NCI-H2081 (cell line): ENCODE measurements around the gene TGFB1.

ENCODE experiments used
- DNase-seq, 2 experiments: peaks; one replicate each; lab custom pipeline; 2025; lab: John Stamatoyannopoulos, UW

Gene TGFB1

DNA sequence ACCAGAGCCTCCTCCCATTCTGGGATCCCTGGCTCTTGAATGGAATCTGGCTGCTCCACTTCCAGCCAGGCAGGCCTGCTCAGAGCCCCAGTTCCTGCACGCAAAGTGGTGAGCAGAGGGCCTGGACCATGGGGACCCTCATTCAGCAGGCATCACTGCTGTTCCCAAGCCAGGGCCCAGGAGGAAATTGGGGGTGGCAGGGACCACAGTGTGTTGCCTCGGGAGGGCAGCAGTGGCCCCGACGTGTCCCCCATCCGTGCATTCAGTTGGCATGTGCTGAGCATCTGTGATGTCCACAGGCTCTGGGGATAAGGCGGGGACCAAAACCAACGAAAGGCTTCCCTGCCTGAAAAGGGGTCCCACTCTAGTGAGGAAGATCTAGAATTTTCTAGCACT lies 32.5 kb downstream of the TGFB1 start:
- DNase-seq = no peak

DNA sequence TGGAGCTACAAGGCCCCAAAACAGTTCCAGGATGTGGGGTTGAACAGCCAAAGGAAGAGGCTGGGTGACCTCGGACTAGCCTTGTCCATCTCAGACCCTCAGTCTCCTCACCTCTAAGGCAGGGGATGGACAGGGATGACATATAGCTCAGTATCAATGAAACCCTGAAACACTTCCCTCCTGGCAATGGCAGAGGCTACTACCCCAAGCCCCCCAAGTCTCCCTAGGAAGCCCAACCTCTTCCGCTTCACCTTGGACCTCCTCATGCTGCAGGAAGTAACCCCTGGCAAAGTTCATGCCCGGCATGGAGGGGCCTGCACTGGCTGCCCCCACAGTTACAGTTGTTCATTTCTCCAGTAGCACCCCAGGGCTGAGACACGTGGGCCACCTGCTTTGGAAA lies 33.2 kb downstream of the TGFB1 start:
- DNase-seq = no peak

DNA sequence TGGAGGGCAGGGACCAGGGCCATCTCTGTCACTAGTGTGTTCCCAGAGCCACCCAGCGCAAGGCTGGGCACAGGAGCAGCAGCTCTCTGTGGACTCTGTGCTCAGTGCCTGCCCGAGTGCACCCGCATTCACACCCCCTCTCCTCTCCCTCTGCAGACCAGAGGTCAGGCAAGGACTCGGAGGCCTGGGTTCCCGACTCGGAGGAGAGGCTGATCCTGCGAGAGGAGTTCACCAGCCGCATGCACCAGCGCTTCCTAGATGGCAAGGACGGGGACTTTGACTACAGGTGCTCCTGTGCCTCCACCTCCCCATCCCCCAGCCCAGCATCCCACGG lies 33.6 kb downstream of the TGFB1 start:
- DNase-seq = no peak

DNA sequence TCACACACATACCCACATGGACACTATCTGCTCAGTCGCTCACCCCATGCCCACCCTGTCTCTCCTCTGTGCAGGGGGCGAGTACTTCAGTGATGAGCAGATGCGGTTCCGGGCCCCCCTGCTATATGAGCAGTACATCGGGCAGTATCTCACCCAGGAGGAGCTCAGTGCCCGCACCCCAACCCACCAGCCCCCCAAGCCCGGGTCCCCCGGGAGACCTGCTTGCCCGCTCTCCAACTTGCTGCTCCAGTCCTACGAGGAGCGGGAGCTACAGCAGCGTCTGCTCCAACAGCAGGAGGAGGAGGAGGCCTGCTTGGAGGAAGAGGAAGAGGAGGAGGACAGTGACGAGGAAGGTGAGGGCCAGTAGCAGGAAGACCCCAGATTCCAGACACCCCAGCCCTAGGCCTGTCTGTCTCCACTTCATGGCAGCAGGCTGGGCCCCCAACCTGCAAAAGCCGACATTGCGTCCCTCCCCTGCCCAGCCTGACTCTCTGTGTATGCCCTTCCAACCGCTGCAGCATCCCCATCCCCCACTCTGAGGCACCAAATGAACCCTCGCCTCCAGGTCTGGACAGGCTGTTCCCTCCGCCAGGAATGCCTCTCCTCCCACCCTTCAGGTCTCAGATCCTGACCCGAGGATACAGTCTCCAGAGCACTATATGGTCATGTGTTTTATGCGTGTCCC lies 34.1 kb downstream of the TGFB1 start:
- no peak for DNase-seq

DNA sequence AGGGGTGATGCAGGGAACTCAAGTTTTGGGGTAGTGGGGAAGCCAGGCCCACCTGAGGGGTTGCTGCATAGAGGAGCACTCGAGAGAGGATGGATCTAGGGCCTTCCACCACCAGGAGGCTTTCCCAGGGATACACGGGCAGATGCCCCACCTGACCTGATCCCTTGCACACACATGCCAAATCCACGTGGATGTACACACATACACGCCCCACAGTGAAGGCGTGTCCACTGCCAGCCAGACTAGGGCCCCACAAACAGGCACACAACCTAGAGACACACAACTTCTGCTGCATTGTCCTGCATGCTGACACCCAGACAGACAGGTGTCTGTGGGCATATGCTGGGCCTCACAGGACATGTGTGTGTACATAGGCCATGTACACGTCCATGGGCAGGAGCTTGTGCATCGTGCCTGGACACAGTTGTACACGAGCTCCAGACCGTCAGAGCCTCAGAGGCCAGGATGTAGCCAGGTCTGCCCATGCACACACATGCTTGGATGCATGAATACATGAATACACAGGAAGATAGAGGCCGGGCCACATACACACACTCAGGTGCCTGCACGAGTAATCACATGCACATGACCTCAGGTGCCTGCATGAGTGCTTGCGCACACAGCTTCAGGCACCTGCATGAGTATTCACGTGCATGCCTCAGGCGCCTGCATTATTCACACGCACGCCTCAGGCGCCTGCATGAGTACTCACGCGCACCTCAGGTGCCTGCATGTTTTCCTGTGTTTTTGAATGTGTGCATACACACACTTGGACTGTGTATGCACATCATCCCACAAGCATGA lies 34.8 kb downstream of the TGFB1 start:
- no peak for DNase-seq

DNA sequence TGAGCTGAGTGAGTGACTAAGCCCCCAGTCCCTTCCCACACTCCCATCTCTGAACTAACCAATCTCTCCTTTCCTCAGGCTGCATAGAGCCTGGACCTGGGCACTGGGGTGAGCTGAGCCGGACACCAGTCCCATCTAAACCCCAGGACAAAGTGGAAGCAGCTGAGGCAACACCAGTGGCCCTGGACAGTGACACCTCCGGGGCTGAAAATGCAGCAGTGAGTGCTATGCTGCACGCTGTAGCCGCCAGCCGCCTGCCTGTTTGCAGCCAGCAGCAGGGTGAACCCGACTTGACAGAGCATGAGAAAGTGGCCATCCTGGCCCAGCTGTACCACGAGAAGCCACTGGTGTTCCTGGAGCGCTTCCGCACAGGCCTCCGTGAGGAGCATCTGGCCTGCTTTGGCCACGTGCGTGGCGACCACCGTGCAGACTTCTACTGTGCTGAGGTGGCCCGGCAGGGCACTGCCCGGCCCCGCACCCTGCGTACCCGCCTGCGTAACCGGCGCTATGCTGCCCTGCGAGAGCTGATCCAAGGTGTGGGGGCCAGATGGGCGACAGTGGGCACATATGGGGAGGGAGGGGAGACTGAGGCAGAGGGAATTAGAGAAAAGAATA lies 37.3 kb downstream of the TGFB1 start:
- DNase-seq = no peak

DNA sequence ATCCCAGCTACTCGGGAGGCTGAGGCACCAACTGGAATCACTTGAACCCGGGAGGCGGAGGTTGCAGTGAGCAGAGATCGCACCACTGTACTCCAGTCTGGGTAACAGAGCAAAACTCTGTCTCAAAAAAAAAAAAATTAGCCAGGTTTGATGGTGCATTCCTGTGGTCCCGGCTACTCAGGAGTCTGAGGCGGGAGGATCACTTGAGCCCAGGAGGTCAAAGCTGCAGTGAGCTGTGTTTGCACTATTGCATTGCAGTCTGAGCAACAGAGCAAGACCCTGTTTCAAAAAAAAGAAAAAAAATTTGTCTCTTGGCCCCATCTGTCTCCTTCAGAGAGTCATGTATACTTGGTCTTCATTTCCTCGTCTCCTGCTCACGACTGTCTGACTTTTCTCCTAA lies 42.1 kb downstream of the TGFB1 start:
- no peak for DNase-seq

DNA sequence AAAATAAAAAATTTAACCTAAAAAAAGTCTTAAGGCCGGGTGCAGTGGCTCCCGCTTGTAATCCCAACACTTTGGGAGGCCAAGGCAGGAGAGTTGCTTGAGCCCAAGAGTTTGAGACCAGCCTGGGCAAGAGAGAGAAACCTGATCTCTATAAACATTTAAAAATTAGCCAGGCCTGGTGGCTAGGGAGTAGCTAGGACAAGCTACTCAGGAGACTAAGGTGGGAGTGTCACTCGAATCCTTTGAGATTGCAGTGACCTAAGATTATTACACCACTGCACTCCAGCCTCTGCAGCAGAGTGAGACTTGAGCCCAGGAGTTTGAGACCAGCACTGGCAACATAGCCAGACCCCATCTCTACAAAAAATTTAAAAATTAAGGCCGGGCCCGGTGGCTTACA lies 42.6 kb downstream of the TGFB1 start:
- DNase-seq = no peak

DNA sequence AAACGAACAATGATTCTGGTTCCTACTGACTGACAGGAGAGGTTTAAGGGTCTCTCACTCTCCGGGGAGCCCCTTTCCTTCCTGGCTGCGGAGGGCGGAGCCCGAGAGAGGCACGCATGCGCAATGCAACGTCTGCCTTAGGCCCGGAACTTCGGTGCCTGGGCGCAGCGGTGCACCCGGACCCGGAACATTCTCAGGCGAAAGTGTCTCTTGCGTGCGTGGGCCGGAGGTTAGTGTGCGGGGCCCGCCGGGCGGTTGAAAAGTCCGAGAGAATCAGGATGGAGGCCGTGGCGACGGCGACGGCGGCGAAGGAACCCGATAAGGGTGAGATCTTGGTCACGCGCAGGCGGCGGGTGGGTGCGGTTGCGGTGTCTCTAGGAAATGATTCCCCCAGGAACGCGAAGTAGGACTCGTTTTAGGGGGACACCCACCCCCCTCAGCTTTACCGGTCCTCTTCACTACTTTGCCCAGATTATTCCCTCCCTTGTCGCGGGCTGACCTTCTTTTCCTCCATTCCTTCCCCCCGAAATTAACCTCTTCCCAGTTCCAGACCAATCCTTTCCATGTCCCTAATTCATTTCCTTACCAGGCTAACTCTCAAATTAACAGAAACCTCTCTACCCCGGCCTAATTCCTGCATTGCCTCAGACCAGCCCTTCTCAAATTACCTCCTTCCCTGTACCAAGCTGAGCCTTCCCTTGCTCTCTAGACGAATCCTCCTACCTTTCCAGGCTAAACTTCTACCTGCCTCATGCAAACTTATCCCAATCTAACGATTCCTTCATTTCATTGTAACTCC lies 43.5 kb downstream of the TGFB1 start, which contains the start of gene CCDC97:
TSS of gene CCDC97 (plus strand) at position 140 of the 799 bp plus-strand sequence. CDS start at position 279, 139 bp downstream.
- DNase-seq = peak; percentile 71 to 86

DNA sequence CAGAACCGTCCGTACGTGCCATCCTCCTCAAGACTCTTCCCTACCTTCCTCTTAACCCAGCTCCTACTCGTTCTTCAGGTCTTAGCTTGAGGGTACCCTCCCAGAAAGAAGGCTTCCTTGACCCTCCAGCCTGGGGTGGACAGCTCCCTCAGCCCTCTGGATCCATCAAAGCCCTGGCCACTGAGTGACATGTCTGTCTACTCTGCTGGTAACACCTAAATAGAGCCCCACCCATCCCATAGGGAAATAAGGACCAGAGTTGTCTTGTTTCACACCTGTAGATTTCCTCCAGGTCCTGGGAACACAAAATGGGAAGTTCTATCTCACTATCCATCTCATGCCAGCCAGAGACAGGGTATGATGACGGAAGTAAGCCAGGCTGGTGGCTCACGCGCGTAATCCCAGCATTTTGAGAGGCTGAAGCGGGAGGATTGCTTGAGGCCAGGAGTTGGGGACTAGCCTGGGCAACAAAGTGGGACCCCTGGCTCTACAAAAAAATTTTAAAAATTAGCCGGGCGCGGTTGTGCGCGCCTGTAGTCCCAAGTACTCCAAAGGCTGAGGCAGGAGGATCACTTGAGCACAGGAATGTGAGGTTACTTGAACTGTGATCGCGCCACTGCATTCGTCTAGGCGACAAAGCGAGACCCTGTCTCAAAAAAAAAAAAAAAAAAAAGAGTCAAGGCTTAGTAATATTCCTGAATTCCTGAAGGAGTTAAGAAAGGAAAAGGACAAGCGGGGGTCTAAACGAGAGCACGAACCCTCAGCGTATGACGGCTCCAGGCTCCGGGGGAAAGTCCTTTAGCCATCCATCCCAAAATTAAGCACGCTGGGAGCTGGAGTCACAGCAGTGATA lies 44.3 kb downstream of the TGFB1 start:
- DNase-seq = no peak

DNA sequence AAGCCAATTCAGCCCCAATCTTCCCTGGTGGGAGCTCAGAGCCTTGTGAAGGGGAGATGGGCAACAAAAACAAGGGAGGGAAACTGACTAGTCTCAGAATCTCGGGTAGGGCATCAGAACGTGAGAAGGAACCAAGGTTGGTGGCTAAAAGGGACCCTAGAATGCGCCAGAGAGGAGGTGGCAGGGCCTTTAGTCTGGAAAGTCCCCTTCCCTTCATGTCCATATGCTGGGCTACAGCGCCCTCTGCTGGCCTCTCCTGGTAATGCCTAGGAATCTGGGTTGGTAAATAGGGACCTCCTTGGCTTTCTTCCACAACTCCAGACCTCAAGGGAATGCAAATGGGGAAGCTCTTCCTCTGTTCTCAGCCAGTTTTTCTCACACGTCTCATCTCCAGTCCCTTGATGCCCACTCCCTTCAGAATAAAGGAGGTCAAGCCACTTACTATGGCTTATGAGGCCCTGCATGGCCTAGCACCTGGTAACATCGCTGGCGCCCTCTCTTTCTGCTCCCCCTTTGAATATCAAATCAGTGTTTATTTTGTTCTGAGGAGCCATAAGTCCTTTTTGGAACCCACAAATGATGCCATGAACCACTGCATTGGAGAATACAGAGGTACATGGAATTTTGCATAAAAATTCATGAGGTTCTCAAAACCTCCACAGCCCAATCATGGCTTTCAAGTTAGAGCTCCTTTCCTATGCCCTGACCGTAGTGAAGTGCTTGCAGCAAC lies 45.1 kb downstream of the TGFB1 start:
- peak; percentile 72 to 84 for DNase-seq

DNA sequence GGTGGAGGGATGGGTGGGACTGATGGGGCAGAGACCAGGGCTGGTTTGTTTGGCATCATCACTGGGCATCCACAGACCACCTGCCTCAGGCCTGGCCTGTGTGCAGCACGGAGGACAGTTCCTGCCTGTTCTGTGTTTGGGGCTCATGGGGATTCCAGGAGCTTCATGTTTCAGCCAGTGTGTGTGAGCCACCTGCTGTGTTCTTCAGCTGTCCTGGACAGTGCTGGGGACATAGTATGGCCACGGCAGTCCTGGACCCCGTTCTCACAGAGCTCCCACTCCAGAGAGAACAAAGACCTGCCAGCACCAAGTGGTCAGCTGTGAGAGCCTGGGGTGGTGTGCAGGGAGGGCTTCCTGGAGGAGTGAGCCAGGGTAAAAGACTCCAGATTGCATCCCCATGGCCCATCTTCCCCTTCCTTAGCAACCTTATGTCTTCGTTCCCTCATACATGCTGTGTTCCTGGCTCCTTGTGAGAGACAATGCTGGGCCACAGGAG lies 45.7 kb downstream of the TGFB1 start:
- DNase-seq = no peak

DNA sequence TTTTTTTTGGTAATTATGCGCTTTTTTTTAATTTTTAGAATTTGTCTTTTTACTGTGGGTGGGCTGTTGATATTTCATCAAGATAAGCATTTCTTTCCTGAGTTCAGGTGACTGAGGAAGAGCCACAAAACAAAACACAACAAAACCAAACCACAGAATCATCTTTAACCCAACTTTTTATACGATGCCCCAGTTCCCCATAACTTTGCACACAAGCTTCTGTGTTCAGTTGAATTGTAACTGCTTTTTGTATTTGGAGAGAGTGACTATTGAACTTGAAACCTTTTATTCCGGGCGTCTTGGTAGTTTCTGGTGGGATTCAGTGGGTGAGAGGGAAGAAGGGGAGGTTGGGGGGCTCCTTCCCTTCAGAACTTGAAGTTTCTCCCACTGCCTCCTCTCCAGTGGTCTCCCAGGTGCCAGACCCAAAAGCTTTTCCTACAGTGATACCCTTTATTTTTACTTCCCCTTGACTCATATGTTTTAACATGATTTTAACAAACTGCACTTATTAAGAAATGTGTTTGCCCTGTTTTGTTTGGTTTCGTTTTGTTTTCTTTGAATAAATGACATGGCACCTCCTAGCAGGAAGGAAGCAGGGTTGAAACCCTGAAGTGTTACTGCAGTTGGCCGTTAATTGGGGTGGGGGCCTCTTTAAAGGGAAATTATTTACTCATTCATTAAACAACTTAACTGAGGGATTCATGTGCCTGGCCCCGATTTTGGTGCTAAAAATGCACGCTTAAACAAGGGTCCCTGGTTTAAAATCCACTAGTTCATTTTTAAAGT lies 46.4 kb downstream of the TGFB1 start:
- no peak for DNase-seq

DNA sequence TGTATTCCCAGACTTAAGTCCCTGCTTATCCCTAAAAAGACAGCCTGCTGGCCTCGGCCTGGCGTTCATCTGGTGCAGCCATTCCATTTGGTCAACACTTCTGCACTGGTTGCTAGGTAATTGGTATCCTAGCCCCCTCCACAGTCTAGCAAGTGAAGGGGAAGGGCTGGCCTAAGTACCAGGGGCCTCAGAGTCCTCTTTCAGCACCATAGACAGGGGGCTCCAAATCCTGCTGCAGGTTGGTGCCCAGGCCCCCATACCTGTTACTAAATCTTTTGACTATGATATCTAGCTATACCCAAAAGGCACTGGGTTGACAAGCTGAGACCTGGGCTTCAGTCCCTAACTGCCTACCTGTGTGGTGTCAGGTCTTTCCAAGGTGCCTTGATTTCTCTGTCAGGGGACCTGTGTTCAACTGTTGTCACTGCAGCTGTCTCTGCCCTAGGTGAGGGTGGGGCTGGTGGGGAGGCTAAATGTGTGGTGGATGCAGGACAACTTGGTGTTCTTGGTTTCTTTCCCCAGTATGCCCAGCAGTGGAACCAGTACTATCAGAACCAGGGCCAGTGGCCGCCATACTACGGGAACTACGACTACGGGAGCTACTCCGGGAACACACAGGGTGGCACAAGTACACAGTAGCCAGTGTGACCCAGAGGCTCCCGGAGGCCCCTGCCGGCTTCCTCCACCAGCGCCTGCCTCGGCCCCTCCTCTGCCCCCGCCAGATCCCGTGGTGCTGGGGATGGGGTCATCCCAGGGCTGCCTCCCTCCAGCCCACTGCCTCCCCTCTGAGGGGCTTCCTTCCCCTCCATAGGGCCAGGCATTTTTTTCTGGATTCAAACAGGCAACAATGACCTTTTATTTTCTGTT lies 47.6 kb downstream of the TGFB1 start:
- DNase-seq = no peak

DNA sequence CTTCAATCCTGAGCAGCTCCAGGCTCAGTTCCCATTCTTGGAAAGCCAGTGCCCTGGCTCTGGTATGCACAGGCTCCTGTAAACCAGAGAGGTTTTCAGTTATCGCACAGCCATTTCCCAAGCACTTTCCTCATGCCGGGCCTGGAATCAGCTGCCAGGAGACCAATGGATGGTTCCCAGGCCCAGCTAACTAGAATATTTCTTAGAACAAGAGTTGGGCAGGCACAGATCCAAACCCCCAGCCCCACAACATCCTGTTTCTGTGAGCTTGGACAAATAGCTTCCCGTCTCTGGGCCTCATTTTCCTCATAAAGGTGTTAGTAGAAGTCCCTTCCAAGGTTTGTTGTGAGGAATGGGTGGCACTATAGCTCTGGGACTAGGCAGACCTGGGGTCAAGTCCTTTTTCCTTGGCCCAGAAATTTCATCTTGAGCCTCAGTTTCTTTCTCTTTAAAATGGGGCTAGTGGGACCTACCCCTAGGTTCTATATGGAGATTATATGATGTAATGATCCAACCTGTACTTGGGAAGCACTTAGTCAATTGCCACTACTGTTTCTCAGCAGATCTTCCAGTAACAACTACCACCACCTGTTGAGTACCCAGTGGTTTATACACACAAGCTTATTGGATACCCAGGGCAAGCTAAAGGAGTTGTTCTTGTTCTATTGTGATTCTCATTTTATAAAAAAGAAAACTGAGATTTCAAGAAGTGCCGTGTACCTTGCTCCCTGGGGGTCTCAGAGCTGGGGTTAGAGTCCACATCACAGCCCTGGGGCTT lies 48.8 kb downstream of the TGFB1 start:
- DNase-seq = no peak

DNA sequence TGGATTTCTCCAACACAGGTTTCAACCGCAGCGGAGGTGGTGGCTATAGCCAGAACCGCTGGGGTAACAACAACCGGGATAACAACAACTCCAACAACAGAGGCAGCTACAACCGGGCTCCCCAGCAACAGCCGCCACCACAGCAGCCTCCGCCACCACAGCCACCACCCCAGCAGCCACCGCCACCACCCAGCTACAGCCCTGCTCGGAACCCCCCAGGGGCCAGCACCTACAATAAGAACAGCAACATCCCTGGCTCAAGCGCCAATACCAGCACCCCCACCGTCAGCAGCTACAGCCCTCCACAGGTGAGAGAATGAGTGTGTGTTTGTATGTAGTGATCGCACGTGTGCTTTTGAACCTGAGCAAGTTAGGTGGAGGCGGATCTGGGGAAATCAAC lies 49.8 kb downstream of the TGFB1 start:
- DNase-seq = no peak

DNA sequence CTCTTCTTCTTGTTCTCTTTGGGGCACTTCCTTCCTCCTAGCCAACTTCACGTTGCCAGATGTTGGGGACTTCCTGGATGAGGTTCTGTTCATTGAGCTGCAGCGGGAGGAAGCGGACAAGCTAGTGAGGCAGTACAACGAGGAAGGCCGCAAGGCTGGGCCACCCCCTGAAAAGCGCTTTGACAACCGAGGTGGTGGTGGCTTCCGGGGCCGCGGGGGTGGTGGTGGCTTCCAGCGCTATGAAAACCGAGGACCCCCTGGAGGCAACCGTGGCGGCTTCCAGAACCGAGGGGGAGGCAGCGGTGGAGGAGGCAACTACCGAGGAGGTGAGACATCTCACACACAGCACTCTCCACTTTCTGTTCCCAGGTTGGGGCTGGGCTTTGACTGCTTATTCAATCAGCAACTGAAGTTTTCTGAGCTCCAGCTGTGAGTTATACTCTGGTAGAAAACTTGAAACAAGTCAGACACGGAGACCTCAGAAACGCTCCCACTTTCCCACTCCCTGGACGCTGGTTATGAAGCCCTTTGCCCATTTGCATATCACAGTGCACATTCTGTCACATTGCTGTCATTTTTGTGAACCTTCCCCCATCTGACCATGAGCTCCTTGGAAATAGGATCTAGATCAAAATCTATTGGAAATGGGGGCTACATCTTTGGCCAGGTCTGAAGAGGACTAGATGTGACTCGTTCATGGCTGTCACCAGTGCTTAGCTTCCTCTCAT lies 50.9 kb downstream of the TGFB1 start:
- DNase-seq = no peak
